MG63 (cell line): ENCODE measurements around the gene PEX10. TPM values are rescaled to one million over a fixed set of nuclear protein-coding genes. Genes with fewer than 3 reads are reported as not detected.
A peak's percentile ranks its signal among the peaks of the same experiment; 100 is the strongest.

Source experiments
- DNase-seq: peaks from one replicate; pipeline ENCODE4 v3.0.0-alpha.2; 2020
- H3K27me3 ChIP-seq: fragments of 250-450 bp; sonication (Bioruptor Pico); 2 replicates; pipeline ENCODE4 v1.5.1; 2020; ENCODE audit warnings: mild to moderate bottlenecking, moderate library complexity
- H3K36me3 ChIP-seq: fragments of 250-450 bp; sonication (Bioruptor Pico); 2 replicates; pipeline ENCODE4 v1.5.1; 2020; ENCODE audit warnings: mild to moderate bottlenecking, moderate library complexity
- H3K4me3 ChIP-seq: fragments of 250-450 bp; sonication (Bioruptor Pico); 2 replicates; pipeline ENCODE4 v1.5.1; 2020; ENCODE audit warnings: mild to moderate bottlenecking, moderate library complexity
- H3K9me3 ChIP-seq: fragments of 250-450 bp; sonication (Bioruptor Pico); 2 replicates; pipeline ENCODE4 v1.5.1; 2020; ENCODE audit warnings: mild to moderate bottlenecking, moderate library complexity
- total RNA-seq: library from RNA; depleted of rRNA; stranded (reverse); fragments of >200 nt; shearing (Covaris generic); gene quantifications from 2 replicates; pipeline ENCODE4 v1.2.3, GENCODE V29; 2014; ENCODE audit warnings: low replicate concordance

The PEX10 gene
- total RNA-seq, 1 experiment from 2014 or later: 44.5 TPM

GRCh38 chr1:2403273-2403672 is 9.1 kb downstream of the PEX10 start:
- Histone ChIP-seq H3K36me3 (peaks cover 69% of the 10 kb centered on the region), H3K27me3 (no peaks in the 10 kb centered on the region), H3K4me3 (no peak overlapping the region), H3K9me3 (no peaks in the 10 kb centered on the region)
- no peak for DNase-seq

GRCh38 chr1:2402420-2402819 is 9.9 kb downstream of the PEX10 start:
- no peaks in the 10 kb centered on the region for H3K9me3 ChIP-seq
- peaks cover 77% of the 10 kb centered on the region for H3K36me3 ChIP-seq
- no peak overlapping the region for H3K4me3 ChIP-seq
- no peaks in the 10 kb centered on the region for H3K27me3 ChIP-seq
- no peak for DNase-seq

GRCh38 chr1:2400950-2401649 is 11.3 kb downstream of the PEX10 start:
- H3K27me3 ChIP-seq: no peaks in the 10 kb centered on the region
- no peaks in the 10 kb centered on the region for H3K9me3 ChIP-seq
- peaks cover 89% of the 10 kb centered on the region for H3K36me3 ChIP-seq
- no peak overlapping the region for H3K4me3 ChIP-seq
- no peak for DNase-seq

GRCh38 chr1:2400576-2400909 is 11.8 kb downstream of the PEX10 start:
- no peaks in the 10 kb centered on the region for H3K27me3 ChIP-seq

GRCh38 chr1:2399890-2400575 is 12.3 kb downstream of the PEX10 start:
- no peak for DNase-seq
- Histone ChIP-seq H3K4me3 (no peak overlapping the region), H3K27me3 (no peaks in the 10 kb centered on the region), H3K36me3 (peaks cover 93% of the 10 kb centered on the region), H3K9me3 (no peaks in the 10 kb centered on the region)

More at GRCh38 chr1:2400576-2400909, 11.8 kb downstream of the PEX10 start:
- DNase-seq: no peak
- Histone ChIP-seq H3K9me3 (no peaks in the 10 kb centered on the region), H3K36me3 (peaks cover 93% of the 10 kb centered on the region), H3K4me3 (no peak overlapping the region)

- H3K9me3 ChIP-seq: no peaks in the 10 kb centered on the region
- no peak for DNase-seq
- no peaks in the 10 kb centered on the region for H3K27me3 ChIP-seq
- no peak overlapping the region for H3K4me3 ChIP-seq
- peaks cover 93% of the 10 kb centered on the region for H3K36me3 ChIP-seq
These were observed 13.5 kb downstream of the PEX10 start for GRCh38 chr1:2398871-2399270.

GRCh38 chr1:2397007-2397679 is 15.2 kb downstream of the PEX10 start:
- peaks cover 90% of the 10 kb centered on the region for H3K36me3 ChIP-seq
- H3K27me3 ChIP-seq: no peaks in the 10 kb centered on the region
- no peaks in the 10 kb centered on the region for H3K9me3 ChIP-seq
- no peak overlapping the region for H3K4me3 ChIP-seq
- no peak for DNase-seq

- H3K27me3 ChIP-seq: no peaks in the 10 kb centered on the region
- H3K4me3 ChIP-seq: no peak overlapping the region
- DNase-seq: no peak
- H3K9me3 ChIP-seq: no peaks in the 10 kb centered on the region
- peaks cover 84% of the 10 kb centered on the region for H3K36me3 ChIP-seq
These were observed 15.9 kb downstream of the PEX10 start for GRCh38 chr1:2396476-2396875.

- no peak for DNase-seq
- no peak overlapping the region for H3K4me3 ChIP-seq
- no peaks in the 10 kb centered on the region for H3K9me3 ChIP-seq
- H3K27me3 ChIP-seq: no peaks in the 10 kb centered on the region
- H3K36me3 ChIP-seq: peaks cover 83% of the 10 kb centered on the region
These were observed 16.3 kb downstream of the PEX10 start for GRCh38 chr1:2396059-2396458.

- peaks cover 78% of the 10 kb centered on the region for H3K36me3 ChIP-seq
- H3K4me3 ChIP-seq: no peak overlapping the region
- no peaks in the 10 kb centered on the region for H3K27me3 ChIP-seq
- no peak for DNase-seq
- no peaks in the 10 kb centered on the region for H3K9me3 ChIP-seq
These were observed 17.1 kb downstream of the PEX10 start for GRCh38 chr1:2395245-2395644.

- Histone ChIP-seq H3K4me3 (no peak overlapping the region), H3K36me3 (peaks cover 77% of the 10 kb centered on the region), H3K27me3 (no peaks in the 10 kb centered on the region), H3K9me3 (no peaks in the 10 kb centered on the region)
- no peak for DNase-seq
These were observed 17.6 kb downstream of the PEX10 start for GRCh38 chr1:2394761-2395160.

GRCh38 chr1:2394220-2394619 is 18.1 kb downstream of the PEX10 start:
- Histone ChIP-seq H3K27me3 (no peaks in the 10 kb centered on the region), H3K36me3 (peaks cover 72% of the 10 kb centered on the region), H3K4me3 (no peak overlapping the region), H3K9me3 (no peaks in the 10 kb centered on the region)
- DNase-seq: no peak

GRCh38 chr1:2393471-2393877 is 18.9 kb downstream of the PEX10 start:
- no peak for DNase-seq
- H3K9me3 ChIP-seq: no peaks in the 10 kb centered on the region
- H3K4me3 ChIP-seq: no peak overlapping the region
- peaks cover 64% of the 10 kb centered on the region for H3K36me3 ChIP-seq
- no peaks in the 10 kb centered on the region for H3K27me3 ChIP-seq

- no peak for DNase-seq
- Histone ChIP-seq H3K4me3 (peak overlapping the region; percentile 97), H3K36me3 (peaks cover 56% of the 10 kb centered on the region)
These were observed 19.7 kb downstream of the PEX10 start for GRCh38 chr1:2392686-2393085.

GRCh38 chr1:2391931-2392509 is 20.3 kb downstream of the PEX10 start:
- Histone ChIP-seq H3K9me3 (no peaks in the 10 kb centered on the region), H3K36me3 (peaks cover 52% of the 10 kb centered on the region), H3K4me3 (peak overlapping the region; percentile 97), H3K27me3 (no peaks in the 10 kb centered on the region)
- no peak for DNase-seq

More at GRCh38 chr1:2392686-2393085, 19.7 kb downstream of the PEX10 start:
- no peaks in the 10 kb centered on the region for H3K27me3 ChIP-seq
- H3K9me3 ChIP-seq: no peaks in the 10 kb centered on the region

- Histone ChIP-seq H3K9me3 (no peaks in the 10 kb centered on the region), H3K36me3 (peaks cover 47% of the 10 kb centered on the region), H3K27me3 (no peaks in the 10 kb centered on the region)
These were observed 21.1 kb downstream of the PEX10 start, which contains the start of the genes MORN1 and RER1 for GRCh38 chr1:2391041-2391930. TSS of gene MORN1 (minus strand) at chr1:2391554. CDS start at chr1:2391533, 21 bp downstream. TSS of gene RER1 (plus strand) at chr1:2391841. CDS start at chr1:2395791, 3,950 bp downstream.

More at GRCh38 chr1:2391041-2391930, 21.1 kb downstream of the PEX10 start, which contains the start of the genes MORN1 and RER1:
- H3K4me3 ChIP-seq: peak within 1 kb of the TSS; percentile 97
- DNase-seq: peak; percentile 99
